DMS153 treated with DMSO at 0.1 percent for 48 hours (cell line): ENCODE results near the gene RAB27B.
"Not testable (repeated sequence)": the region's sequence is repeated elsewhere in the genome, so short reads cannot be mapped to it uniquely, and the experiment has no call there.

Source experiments
- DNase-seq: peaks from one replicate; lab custom pipeline; 2025; ENCODE audit not compliant: unreplicated experiment; lab: John Stamatoyannopoulos, UW

RAB27B gene

GRCh38 chr18:54813977-54814565 lies 14.2 kb upstream of the RAB27B start:
- DNase-seq, result no peak

GRCh38 chr18:54815086-54815485 lies 13.2 kb upstream of the RAB27B start:
- no peak for DNase-seq

DNA sequence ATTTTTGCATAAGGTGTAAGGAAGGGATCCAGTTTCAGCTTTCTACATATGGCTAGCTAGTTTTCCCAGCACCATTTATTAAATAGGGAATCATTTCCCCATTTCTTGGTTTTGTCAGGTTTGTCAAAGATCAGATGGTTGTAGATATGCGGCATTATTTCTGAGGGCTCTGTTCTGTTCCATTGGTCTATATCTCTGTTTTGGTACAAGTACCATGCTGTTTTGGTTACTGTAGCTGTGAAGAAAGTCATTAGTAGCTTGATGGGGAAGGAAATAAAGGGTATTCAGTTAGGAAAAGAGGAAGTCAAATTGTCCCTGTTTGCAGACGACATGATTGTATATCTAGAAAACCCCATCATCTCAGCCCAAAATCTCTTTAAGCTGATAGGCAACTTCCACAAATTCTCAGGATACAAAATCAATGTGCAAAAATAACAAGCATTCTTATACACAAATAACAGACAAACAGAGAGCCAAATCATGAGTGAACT lies 7.4 kb upstream of the RAB27B start:
- not testable (repeated sequence) for DNase-seq

DNA sequence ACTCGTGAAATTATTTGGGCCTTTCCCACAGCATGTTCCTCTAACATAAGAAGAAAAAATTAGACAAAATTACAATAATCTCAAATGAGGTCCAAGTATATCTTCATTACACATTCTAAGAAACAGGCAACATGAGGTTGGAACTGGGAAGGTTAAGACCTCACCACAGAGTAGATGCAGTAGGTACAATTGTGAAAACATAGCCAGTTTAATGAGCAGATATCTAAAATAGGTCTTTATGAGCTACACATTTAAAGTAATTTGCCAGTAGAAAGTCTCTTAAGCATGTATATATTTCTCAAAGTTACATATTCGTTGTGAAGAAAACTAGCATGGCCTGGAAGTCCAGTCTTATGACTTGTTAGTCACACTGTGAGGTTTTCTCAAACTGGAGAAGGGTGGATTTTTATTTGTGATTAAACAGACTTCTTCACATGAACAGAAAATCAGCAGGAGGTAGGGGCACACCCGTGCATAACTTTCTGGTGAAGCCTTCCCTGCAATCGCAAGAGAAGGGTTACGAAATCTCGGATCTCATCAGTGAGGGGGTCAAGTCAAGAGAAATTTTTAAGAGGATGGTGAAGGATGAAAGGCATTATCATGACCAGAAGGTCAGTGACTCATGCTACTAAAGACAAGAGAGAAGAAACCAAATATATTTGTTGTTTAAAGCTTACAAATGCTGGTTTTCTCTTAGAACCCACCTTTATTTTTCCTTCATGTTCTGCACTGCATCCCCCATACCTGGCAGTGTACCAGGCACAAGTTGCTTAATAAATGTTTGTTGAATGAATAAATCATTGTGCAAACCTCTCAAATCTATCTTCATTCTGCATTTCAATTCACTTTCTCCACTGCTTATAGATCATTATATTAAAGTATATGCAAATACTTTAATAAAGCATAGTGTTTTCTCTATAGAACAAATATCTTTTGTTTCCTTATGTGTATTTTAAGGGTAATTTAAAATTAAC lies 5.1 kb upstream of the RAB27B start:
- DNase-seq, result no peak

DNA sequence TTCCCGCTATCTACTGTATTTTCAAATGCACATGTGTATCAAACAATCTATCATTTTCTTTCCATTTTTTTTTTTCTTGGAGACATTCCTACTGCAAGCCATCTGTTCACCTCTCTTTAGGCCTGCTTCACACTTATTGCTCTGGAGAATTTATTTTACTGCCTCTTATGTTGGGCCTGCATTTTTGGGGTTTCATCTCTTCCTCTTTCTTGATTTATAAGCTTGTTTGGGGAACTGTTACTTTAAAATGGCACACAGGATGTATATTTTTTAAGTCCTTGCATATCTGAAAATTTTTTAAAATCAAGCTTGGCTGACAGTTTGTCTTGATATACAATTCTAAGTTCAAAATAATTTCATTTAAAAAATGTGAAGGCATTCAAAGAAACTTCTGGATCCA lies 3.5 kb upstream of the RAB27B start:
- no peak for DNase-seq

DNA sequence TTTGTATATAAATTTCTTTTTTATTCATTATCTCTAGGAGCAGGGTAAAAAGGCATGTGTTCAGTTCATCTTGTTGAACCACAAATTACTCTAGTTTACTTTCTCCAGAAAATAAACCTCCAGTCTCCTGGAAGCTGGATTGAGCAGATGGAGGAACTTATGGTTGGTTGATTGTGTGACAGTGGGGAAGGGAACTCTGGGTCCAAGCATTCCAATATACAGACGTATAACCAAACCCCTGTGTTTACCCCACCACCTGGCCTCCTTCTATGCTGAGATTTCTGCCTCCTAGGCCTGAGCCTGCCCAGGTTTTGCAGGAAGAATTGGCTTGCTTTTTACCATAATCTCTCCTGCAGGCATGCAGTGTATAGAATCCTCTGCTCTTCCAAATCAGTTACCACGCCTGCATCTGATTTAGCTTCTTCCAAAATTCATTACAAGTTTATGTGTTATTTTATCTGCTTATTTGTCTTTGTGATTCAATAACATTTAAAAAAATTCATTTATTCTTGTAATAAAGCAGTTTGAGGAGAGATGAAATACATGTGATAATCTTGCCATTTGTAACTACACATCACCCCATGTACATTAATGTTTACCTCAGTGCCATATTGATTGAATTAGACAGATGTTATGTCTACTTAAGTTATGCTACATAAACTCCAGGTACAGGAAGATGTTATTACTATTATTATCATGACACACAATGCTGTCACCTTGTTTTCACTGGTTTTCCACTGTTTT lies 2.5 kb upstream of the RAB27B start:
- no peak for DNase-seq

GRCh38 chr18:54828986-54829385 lies 709 bp downstream of the RAB27B start:
- no peak for DNase-seq

DNA sequence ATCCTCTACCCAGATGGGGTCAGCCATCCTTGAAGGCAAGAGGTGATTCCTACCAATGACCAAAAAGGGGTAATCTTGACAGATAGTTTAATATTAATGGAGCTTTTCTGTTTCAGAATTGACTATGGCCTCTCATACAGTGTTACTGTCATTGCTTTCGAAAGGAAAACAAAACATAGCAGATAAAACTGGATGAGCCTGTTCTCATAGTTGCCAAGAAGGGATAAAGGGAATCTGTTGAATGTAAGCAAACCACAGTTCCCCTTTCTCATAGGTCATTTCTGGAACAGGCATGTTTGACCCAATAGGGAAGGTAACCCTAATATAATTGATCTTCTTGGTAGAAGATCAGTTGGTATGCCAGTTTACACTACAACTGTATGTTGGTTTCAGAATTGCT lies 1.6 kb downstream of the RAB27B start:
- DNase-seq, result no peak

GRCh38 chr18:54830260-54830659 lies 2.0 kb downstream of the RAB27B start:
- no peak for DNase-seq

DNA sequence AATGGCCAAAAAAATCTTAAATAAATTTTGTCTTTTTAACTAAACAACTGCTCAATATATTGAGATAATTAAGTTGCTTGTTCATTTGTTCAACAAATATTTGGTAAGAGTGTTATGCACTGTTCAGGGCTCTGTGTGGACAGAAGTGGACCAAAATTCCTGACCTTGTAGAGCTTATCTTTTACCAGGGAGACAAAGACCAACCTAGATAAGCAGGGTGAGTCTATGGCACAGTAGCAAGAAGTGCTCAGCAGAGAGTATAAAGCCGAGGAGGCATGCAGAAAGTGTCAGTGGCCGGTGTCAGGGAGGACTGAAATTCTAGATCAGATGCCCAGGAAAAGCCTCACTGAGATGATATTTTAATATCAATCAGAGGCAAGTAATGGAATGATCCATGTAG lies 2.6 kb downstream of the RAB27B start:
- no peak for DNase-seq

- no peak for DNase-seq
Observed at GRCh38 chr18:54835944-54836343, 7.7 kb downstream of the RAB27B start.

DNA sequence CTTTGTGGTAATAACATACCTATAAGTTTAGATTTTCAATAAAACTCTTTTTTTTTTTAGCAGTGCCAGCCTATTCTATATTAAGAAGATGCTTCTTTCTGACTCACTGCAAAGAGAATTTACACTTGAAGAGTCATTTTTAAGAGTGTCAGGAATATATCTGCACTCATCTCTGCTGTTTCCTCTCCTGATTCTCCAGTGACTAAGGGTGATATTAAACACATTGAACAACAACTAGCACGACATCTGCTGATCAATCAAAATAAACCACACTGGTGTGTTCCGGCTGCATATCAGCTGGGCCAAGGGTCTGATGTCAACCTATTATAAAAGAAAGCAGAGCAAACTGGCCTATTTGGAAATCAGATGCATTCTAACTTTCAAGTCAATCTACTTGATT lies 15.0 kb downstream of the RAB27B start:
- DNase-seq, result no peak

- no peak for DNase-seq
Observed at GRCh38 chr18:54845787-54846186, 17.5 kb downstream of the RAB27B start.

DNA sequence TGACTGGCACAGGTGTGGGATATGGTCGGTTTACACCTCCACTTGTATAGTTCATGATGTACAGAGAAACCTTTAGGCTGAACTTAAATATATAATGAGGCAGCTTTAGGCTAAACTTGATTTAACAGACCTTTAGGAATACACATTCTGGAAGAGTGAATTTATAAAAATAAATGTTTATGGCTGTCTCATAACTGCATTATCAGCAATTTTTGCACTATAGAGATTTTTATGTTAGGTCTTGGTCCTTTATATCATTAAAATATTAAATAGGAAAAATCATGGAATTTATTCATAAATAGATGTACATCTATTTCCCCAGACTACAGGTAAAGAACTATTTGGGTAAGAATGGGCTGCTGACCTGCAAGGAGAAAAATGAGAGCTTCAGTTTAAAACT lies 19.8 kb downstream of the RAB27B start:
- no peak for DNase-seq

DNA sequence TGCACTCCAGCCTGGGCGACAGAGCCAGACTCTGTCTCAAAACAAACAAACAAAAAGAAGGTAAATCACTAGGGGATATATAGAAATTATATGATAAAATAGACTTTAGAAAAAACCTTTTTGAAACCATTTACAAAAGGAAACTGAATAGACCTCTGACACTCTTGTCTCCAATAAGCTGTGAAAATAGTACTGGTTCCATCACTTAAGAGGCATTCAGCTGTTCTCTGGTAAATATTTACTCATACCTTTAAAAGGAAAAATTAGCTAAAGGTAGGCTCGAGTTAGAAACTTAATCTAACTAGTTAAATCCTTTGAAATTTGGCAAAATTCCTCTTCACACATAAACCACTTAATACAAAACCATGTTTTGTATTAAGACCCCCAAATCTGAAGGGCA lies 21.4 kb downstream of the RAB27B start:
- DNase-seq, result no peak

GRCh38 chr18:54850598-54850997 lies 22.3 kb downstream of the RAB27B start:
- no peak for DNase-seq

DNA sequence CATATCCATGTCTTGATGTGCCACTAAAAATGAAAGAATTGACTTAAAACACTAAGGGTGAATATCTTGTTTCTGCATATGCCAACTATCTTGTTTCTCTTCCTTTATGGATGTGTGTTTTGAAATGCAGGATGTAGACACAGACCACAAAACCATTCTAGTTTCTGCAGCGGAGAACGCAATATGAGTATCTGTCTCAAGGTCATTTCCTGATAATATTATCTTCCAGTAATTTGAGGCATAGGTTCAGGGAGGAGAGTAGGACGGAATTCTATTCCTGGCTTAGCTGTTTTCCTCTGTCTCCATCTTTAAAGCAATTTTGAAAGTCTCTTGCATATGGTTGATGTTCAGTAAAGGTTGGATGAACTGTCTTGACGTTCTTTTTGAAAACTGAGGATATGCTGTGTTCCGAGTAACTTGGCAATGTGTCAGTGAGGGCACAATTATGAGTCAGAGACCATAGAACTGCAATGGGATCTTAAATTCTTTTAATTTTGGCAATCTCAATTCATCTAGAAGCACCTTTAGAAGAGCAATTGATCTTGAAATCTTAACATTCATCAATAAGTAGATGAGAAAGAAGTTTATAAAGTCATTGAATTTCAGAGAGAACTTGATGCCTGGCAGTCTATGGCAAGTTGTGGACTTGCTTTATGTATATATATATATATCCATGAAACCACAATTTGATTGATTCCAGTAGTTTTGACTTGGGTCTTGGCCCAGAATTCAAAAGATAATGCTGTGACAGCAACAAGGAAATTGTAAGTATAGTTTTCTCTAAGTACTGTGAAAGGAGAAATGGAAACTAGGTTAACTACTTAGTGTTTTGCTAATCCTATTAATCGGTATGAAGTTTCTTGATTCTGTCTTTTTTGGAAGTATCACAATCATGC lies 24.8 kb downstream of the RAB27B start:
- no peak for DNase-seq

DNA sequence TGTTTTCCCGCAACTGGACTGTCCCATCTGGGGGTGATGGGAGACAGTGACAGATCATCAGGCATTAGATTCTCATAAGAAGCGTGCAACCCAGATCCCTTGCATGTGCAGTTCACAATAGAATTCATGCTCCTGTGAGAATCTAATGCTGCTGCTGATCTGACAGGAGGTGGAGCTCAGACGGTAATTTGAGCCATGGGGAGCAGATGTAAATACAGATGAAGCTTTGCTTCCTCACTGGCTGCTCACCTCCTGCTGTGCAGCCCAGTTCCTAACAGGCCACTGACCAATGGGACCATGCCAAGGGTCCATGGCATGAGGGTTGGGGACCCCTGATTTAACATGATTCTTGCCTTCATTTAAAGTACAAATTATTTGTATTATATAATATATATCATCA lies 26.8 kb downstream of the RAB27B start:
- DNase-seq, result not testable (repeated sequence)

- DNase-seq, result no peak
Observed at GRCh38 chr18:54856105-54856646, 27.9 kb downstream of the RAB27B start.

DNA sequence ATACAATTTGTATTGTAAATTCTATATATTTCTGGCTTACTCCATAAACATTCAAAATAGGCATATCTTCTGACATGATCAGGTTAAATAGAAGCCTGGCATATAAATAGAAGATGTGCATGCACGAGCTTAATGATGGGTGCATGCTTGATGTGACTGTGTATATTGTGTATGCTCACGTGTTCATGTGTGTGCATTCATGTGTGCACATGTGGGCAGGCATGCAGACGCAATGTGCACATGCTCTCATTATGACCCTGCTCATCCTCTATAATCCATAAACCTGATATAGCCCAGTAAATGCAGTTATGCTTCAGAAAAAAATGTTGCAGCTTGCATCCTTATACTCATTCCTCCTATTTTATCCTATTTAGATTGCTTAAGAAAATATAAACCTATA lies 29.2 kb downstream of the RAB27B start:
- no peak for DNase-seq
